ENCODE data around the gene AQP7.
"Not testable (repeated sequence)": the region's sequence is repeated elsewhere in the genome, so short reads cannot be mapped to it uniquely, and the experiment has no call there.

AQP7 gene

GRCh38 chr9:33366979-33367480 lies 35.3 kb downstream of the AQP7 start:
- no peak for FAIRE-seq

- FAIRE-seq = not testable (repeated sequence)
Measured at GRCh38 chr9:33364814-33365213, 37.6 kb downstream of the AQP7 start.

GRCh38 chr9:33364127-33364526 lies 38.2 kb downstream of the AQP7 start:
- no peak for FAIRE-seq

- not testable (repeated sequence) for FAIRE-seq
Measured at GRCh38 chr9:33358641-33359040, 43.7 kb downstream of the AQP7 start.

GRCh38 chr9:33355933-33356332 lies 46.4 kb downstream of the AQP7 start:
- FAIRE-seq = no peak

GRCh38 chr9:33354651-33355211 lies 47.6 kb downstream of the AQP7 start:
- no peak for FAIRE-seq

- FAIRE-seq = no peak
Measured at GRCh38 chr9:33351547-33351946, 50.8 kb downstream of the AQP7 start.

- FAIRE-seq = no peak
Measured at GRCh38 chr9:33350310-33350709, 52.1 kb downstream of the AQP7 start.

- FAIRE-seq = no peak
Measured at GRCh38 chr9:33349743-33350142, 52.6 kb downstream of the AQP7 start.

- FAIRE-seq = no peak
Measured at GRCh38 chr9:33348998-33349397, 53.4 kb downstream of the AQP7 start.

- FAIRE-seq = no peak
Measured at GRCh38 chr9:33346564-33346963, 55.8 kb downstream of the AQP7 start.

GRCh38 chr9:33344145-33344544 lies 58.2 kb downstream of the AQP7 start:
- no peak for FAIRE-seq

GRCh38 chr9:33341182-33341581 lies 61.2 kb downstream of the AQP7 start:
- FAIRE-seq = no peak

GRCh38 chr9:33340186-33340585 lies 62.2 kb downstream of the AQP7 start:
- FAIRE-seq = no peak
